HG03175 (cell line): Measurements from ENCODE around the gene ABCA2.
"Not testable (repeated sequence)": the region's sequence is repeated elsewhere in the genome, so short reads cannot be mapped to it uniquely, and the experiment has no call there.

ENCODE experiments used
- ATAC-seq: cut with Tn5 transposase; IDR thresholded peaks from one replicate; pipeline ENCODE4 v1.9.1; 2021; ENCODE audit warnings: mild to moderate bottlenecking, moderate library complexity; ENCODE audit not compliant: unreplicated experiment

The ABCA2 gene

DNA sequence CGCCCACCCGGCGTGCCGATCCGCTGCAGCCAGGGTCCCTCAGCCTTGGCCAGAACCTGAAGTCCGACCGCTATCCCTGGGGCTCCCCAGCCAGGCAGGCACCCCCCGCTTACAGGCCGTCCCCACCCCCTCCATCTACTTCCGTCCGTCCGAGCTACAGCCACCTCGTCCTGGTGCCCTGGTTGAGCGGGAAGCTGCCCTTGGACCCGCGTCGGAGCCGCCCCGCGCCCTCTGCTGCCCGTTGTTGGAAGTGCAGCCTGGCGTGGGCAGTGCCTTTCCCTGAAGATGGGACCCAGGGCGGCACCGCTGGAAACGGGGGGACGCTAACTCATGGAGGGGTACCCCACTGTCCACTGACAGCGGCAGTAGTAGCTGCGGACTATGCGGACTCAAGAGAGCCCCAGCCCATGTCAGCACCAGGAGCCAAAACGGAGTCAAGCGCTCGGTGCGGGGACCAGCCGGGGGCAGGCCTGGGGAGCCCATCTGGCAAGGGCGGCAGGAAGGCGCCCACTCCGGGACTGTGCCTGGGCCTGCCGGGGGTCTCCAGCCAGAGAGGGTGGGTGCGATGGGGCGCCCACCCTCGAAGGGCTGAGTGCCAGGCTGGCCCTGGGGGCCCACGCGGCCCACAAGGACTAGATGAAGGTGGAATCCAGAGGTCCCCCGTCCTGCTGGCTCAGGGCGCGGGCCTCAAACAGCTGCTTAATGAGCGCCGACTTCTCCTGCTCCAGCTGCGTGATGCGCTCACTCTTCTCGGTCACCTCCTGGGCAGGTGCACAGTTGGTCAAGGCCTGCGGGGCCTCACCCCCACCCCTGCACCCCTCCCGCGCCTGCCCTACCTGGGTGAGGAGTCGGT, 36.2 kb upstream of the ABCA2 start:
- no peak for ATAC-seq

DNA sequence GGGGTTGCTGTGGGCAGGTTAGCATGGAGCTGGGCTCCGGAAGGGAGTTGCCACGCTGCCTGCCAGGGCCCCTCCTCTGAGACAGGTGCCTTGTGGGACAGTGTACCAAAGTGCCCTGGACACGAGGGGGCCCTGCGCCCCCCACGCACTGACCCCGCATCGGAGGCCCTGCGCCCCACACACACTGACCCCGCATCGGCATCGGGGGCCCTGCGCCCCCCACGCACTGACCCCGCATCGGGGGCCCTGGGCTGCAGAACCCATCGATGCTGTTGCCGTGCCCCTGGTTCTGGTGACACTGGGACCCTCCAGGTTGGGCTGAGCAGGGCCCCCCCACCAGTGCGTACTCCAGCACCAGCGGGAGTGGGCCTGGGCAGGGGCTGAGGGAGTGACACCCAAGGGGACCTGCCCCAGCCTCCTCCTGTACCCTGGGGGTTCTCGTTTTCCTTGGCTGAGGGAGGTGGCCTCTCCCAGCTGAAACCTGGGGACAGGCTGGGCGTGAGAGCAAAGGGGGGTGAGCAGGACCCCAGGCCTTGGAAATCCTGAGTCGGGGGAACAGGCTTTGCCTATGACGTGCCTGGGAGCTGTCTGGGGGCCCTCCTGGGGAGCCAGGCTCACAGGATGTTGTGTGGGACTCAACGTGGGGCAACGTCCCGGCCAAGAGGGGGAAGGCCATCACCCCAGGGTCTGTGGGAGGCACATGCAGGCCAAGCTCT, 35.4 kb upstream of the ABCA2 start:
- ATAC-seq, result no peak

DNA sequence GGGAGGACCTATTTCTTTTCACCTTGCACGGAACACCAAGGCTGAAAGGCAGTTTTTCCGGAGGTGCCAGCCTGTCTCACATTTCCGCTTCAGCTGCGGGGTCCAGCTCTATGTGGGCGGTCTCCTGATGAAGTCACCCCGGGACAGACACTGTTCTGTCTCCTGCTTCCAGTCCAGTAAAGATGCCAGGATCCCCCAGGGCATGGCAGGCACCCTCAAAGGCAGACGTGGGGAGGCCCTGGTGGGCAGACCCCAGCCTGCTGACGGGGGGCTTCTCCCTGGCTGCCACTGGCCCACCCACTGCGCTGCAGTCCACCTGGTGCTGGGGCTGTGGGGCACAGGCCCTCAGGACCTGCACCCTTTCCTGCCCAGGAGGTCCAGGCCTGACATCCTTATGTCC, 34.8 kb upstream of the ABCA2 start:
- ATAC-seq, result not testable (repeated sequence)

- no peak for ATAC-seq
Observed at GRCh38 chr9:137062384-137062783, 34.3 kb upstream of the ABCA2 start.

GRCh38 chr9:137058521-137059234, 30.6 kb upstream of the ABCA2 start:
- no peak for ATAC-seq

DNA sequence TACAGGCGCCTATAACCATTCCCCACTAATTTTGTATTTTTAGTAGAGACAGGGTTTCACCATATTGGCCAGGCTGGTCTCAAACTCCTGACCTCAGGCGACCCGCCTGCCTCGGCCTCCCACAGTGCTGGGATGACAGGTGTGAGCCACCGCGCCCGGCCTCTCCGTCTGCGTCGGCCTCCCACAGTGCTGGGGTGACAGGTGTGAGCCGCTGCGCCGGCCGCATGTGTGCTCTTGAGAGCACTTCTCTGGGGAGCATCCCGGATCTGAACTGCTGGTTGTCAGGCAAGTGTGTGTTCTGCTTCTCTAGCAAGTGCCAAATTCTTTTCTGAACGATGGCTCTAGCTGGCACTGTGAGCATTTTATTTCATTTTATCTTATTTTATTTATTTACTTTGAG, 29.5 kb upstream of the ABCA2 start:
- ATAC-seq, result no peak

- no peak for ATAC-seq
Observed at GRCh38 chr9:137056739-137057415, 28.8 kb upstream of the ABCA2 start.

DNA sequence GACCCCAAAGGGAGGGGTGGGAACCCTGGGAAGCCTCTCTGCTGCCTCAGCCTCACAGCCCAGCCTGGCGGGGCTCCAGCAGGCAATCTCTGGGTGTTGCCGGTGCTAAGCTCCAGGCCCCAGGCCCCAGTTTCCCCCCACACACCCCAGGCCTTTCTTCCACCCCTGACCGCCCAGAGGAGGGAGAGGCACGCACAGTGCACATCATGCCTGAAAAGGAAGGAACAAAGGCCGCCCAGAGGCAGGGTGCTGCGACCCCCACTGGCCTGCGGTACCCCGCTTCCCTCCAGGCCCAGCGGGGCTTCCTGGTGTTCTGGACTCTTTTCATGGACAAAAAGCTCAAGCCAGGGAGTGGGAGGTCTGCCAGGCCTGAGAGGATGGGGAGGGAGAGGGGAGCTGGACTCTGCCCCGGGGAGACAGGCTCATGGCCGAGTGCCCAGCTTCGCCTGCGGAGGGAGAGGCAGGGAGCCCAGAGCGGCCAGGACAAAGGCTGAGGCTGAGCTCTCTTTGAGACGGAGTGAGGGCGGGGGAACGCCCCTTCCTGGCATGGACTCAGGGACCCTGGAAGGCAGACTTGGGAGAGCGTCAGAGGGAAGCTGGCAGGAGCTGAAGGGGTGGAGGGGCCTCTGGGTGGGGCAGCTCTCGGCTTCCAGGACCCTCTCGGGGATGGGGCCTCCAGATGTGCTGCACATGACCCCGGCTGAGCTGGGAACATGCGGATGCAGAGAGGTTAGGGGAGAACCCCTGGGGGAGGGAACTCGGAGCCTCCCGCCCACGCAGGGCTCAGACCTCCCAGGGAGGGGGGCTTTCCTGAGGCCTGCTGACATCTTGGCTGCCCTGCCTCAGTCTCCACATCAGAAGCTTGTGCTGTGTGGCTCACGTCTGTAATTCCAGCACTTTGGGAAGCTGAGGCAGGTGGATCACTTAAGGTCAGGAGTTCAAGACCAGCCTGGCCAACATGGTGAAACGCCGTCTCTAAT, 27.6 kb upstream of the ABCA2 start:
- ATAC-seq, result no peak

GRCh38 chr9:137054932-137055384, 26.9 kb upstream of the ABCA2 start:
- ATAC-seq, result no peak

DNA sequence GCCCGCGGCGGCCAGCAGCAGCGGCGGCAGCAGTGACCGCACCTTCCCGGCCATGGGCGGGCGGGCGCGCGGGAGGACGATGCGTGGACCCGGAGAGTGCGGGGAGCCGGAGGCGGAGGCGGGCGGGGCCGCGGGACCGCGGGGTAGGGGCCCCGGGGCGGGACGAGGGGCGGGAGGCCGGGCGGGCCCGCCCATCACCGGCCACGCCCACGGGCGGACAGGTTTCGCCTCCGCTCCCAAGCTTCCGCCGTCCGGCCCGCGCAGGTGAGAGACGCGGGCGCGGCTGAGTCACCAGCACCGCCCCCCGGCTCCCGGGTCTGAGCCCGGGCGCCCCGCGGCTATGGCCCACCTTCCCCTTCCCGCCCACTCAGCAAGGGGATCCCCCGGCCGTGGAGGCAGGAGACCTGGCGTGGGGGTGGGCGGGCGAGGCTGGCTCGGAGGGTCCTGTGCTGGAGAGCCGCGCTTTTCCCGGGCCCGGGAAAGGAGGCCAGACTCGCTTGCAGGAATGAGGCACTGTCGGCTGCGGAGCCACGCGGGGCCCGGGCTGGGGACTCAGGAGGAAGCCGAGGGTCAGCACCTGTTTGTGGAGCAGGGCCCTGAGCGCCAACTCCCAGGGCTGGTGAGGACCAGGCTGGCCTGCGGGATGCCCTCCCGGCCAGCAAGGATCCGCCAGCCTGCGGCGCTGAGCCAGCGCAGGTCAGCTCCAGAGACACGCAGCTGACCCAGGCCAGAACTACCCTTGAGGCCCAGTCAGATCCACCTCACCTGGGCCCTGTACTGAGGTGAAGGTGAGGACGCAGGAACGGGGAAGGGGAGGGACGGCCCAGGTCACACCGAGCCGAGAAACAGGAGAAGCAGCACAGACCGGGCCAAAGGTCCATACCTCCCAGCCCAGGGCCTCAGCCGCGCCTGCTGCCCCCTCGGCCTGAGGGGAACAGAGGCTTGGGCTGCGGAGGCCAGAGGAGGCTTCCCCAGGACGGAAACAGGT, 26.2 kb upstream of the ABCA2 start, which contains the start of gene ENTPD2:
Gene ENTPD2, minus strand, starts transcription at position 118 of the 988 bp plus-strand sequence. Its CDS starts 64 bp downstream, at position 54.
- ATAC-seq, result no peak

DNA sequence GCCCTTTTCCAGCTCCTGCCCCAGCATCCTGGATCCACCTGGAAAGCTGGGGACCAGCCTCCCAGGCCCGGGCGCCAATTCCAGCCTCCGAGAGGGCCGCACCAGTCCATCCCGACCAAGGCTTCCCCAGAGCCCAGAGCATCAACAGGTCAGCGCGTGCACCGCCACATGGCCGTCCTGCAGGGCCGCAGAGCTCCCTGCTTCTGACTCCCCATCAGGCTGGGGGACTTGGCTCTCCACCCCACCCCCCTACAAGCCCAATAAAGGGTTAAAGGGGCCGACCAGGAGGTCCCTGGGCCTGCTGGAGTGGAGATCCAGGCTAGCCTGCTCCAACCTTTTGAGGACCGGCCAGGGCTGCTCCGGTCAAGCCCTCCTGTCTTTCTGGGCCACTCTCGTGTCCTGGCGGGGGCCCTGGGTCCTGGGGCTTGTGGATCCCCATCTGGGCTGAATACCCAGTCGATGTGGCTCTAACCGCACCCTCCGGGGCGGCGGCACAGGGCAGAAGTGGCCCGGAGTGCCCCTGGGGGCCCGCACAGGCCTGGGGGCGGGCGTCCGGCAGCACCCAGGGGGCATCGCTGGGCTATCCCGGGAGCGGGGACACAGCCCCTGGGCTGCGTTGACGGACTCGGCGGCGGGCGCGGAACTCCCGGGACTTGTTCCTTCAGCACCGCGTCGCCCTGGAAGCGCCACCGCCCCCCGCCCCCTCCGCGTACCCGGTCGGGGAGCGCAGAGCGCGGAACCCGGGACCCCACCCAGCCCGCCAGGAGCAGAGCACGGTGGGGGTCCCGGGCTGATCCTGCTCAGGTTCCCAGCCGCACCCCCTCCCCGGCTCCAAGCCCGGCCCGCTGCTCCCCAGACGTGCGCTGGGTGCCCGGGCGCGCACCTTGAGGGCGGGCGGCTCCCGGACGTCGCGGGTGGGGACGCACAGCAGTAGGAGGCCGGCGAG, 25.2 kb upstream of the ABCA2 start:
- ATAC-seq, result no peak

DNA sequence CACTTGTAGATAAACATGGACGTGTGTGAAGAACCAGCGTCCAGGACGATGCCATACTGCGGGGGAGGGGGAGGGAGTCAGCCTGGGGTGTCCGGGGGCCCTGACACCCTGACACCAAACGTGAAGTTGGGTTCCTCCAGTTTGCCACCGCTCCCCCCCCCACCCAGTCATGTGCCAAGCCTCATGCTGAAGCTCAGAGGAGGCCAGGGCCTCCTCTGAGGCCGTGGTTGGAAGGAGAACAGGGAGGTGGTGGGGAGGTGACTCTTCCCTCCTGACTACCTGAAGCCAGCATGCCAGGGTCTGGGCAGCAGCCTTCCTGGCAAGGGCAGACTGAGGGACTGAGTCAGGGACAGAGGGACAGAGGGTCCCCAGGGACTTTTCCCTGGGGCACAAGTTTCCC, 24.3 kb upstream of the ABCA2 start:
- no peak for ATAC-seq

DNA sequence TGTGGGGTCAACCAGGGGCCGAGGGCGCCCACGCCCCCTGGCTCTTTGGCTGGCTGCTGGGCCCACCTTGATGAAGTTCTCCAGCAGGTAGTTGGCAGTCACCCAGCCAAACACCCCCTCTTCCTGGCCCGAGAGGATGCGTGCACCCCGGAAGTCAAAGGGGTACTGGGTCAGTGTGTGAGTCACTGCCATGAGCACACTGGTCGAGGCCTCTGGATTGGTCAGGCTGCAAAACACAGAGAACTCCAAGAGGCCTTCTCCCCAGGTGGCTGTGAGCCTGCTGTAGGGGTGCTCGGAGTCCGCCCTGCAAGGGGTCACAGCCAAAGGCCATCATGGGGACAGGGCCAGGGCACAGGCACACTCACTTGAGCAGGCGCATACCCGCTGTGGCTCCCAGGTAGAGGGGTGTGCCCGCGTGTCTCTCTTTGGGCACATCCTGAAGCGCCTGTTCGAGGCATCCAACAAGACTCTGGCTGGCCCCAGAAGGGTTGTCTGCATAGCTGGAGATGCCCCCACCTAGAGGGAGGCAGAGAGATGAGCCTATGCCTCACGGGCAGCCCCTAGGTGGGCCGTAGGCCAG, 23.2 kb upstream of the ABCA2 start:
- no peak for ATAC-seq

- no peak for ATAC-seq
Observed at GRCh38 chr9:137050570-137050969, 22.5 kb upstream of the ABCA2 start.

DNA sequence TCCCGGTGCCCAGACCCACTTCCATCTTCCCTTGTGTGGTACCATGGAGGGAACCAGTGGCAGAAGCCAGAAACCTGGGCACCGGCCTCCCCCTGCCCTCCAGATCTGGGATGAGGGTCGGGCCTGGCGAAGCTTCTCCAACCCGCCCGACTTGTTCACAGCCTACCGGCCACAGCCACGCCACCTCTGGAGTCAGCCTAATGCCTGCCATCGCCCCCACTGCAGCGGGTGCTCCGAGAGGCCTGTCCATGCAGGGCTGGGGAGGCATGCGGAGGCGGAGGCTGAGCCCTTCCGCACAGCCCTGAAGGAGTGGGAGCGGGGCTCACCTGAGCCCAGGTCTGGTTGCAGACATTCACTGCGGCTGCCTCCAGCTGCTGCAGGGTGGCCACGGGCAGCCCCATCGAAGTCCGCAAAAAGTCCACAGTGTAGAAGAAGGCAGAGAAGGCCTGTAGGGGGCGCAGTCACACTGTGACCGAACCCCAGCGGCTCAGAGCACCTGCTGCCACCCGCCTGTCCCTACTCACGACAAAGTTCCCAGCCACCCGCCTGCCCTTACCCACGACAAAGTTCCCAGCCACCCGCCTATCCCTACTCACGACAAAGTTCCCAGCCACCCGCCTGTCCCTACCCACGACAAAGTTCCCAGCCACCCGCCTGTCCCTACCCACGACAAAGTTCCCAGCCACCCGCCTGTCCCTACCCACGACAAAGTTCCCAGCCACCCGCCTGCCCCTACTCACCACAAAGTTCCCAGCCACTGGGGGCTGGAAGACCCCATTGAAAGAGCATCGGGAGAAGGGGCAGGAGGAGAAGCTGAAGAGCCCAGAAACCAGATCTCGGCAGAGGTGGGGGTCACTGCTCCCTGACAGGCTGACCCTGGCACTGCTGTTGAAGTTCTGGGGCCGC, 21.8 kb upstream of the ABCA2 start:
- no peak for ATAC-seq
